H1 (cell line): ENCODE data around the gene ADCK2.

ENCODE experiments used
- CTCF ChIP-seq, 3 experiments: IDR thresholded peaks; 1 replicate in 2 of 3; 2 replicates in 1 of 3; pipeline versions ENCODE4 v1.5.1 to v1.6.1; 2011; ENCODE audit warnings: low read length in 3 of 3, mild to moderate bottlenecking in 3 of 3, inconsistent platforms in 2 of 3, low read depth in 1 of 3, moderate library complexity in 1 of 3; ENCODE audit not compliant: insufficient read depth in 1 of 3; ENCODE audit errors: control extremely low read depth in 1 of 3
- EP300 ChIP-seq, 2 experiments: IDR thresholded peaks; 1 replicate in 1 of 2; 2 replicates in 1 of 2; pipeline ENCODE4 v1.6.1; 2011 to 2012; ENCODE audit warnings: low read depth in 2 of 2, low read length in 2 of 2, mild to moderate bottlenecking in 2 of 2, borderline replicate concordance in 1 of 2, inconsistent platforms in 1 of 2, moderate library complexity in 1 of 2
- MAFK ChIP-seq: IDR thresholded peaks from 2 replicates; pipeline ENCODE4 v1.6.1; 2012; ENCODE audit warnings: low read depth, mild to moderate bottlenecking, improper control_type of control experiment, low read length
- MAX ChIP-seq: IDR thresholded peaks from 2 replicates; pipeline ENCODE4 v1.6.1; 2012; ENCODE audit warnings: inconsistent platforms
- POLR2A ChIP-seq, 2 experiments: IDR thresholded peaks; 1 replicate in 1 of 2; 2 replicates in 1 of 2; pipeline ENCODE4 v1.6.1; 2011; ENCODE audit warnings: low read depth in 2 of 2, low read length in 2 of 2, mild to moderate bottlenecking in 2 of 2; ENCODE audit errors: control extremely low read depth in 1 of 2
- SIN3A ChIP-seq, 2 experiments: IDR thresholded peaks in 1 of 2; conservative IDR thresholded peaks in 1 of 2; 2 replicates each; pipeline ENCODE4 v1.6.1; 2011 to 2012; ENCODE audit warnings: low read length in 2 of 2, improper control_type of control experiment in 1 of 2, low read depth in 1 of 2, mild to moderate bottlenecking in 1 of 2
- SP1 ChIP-seq: IDR thresholded peaks from 2 replicates; pipeline ENCODE4 v1.6.1; 2011; ENCODE audit warnings: low read depth, low read length
- YY1 ChIP-seq: IDR thresholded peaks from 2 replicates; pipeline ENCODE4 v1.6.1; 2011; ENCODE audit warnings: low read depth, mild to moderate bottlenecking, low read length

GRCh38 chr7:140704205-140704604, 31.5 kb downstream of the ADCK2 start:
- TF ChIP-seq SIN3A (conservative IDR thresholded peaks at IDR 0.05 in 1 of 2, IDR thresholded peaks at IDR 0.05 in 1 of 2; ENCODE audit: low read depth in 1 of 2, low read length in 2 of 2) (no peak), CTCF (IDR thresholded peaks at IDR 0.05; ENCODE audit: control extremely low read depth in 1 of 3, insufficient read depth in 1 of 3, low read depth in 1 of 3, low read length in 3 of 3) (no peak), MAFK (no peak), MAX (no peak), EP300 (IDR thresholded peaks at IDR 0.05; ENCODE audit: borderline replicate concordance in 1 of 2, low read depth in 2 of 2, low read length in 2 of 2) (no peak), POLR2A (IDR thresholded peaks at IDR 0.05; ENCODE audit: control extremely low read depth in 1 of 2, low read depth in 2 of 2, low read length in 2 of 2) (no peak), YY1 (no peak), SP1 (no peak)
